ENCODE data around the gene NME3. TPM values are rescaled to one million over a fixed set of nuclear protein-coding genes. Genes with fewer than 3 reads are reported as not detected.

Gene NME3
- 56.6 to 58.4 TPM (median 57.7 TPM) in 3 replicates for total RNA-seq

- no peak for TF ChIP-seq CTCF (IDR thresholded peaks at IDR 0.05; ENCODE audit: unreplicated experiment)
- Mint-ChIP-seq H3K36me3 (peaks cover 5% of the 10 kb centered on the region), H3K27me3 (ENCODE audit: low read depth) (no peaks in the 10 kb centered on the region), H3K4me1 (peaks cover 21% of the 10 kb centered on the region), H3K27ac (peak within 1 kb of the TSS; percentile 94), H3K9me3 (no peaks in the 10 kb centered on the region), H3K4me3 (peak within 1 kb of the TSS; percentile 94)
- peak; percentile 56 to 78 for DNase-seq (ENCODE audit: low spot score in 2 of 2, unreplicated experiment in 2 of 2)
Observed at GRCh38 chr16:1771188-1771863, at the start of gene NME3. NME3 (minus strand) TSS chr16:1771543; CDS start chr16:1771534, 9 bp downstream.

DNA sequence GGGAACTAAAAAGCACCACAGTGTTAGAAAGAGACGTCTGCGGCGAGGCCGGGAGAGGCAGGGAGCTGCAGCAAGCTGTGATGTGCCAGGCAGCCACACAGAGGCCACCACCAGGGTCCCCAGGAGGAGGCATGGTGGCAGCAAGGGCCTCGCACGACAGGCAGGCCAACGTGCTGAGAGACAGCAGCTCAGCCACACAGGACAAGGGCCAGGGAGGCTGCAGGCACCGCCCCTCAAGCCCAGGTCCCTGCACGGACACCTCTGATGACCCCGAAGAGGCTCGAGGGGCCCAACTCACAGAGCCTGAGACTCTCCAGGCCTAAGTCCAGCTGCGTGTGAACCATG lies 49.6 kb upstream of the NME3 start:
- H3K9me3 Mint-ChIP-seq, result no peaks in the 10 kb centered on the region
- no peak for TF ChIP-seq CTCF (IDR thresholded peaks at IDR 0.05; ENCODE audit: unreplicated experiment)
- DNase-seq (ENCODE audit: low spot score in 2 of 2, unreplicated experiment in 2 of 2), result no peak
- H3K4me3 Mint-ChIP-seq, result no peak overlapping the region
- H3K27ac Mint-ChIP-seq, result no peak overlapping the region
- peaks cover 4% of the 10 kb centered on the region for H3K4me1 Mint-ChIP-seq
- no peaks in the 10 kb centered on the region for H3K36me3 Mint-ChIP-seq
- H3K27me3 Mint-ChIP-seq (ENCODE audit: low read depth), result no peaks in the 10 kb centered on the region

DNA sequence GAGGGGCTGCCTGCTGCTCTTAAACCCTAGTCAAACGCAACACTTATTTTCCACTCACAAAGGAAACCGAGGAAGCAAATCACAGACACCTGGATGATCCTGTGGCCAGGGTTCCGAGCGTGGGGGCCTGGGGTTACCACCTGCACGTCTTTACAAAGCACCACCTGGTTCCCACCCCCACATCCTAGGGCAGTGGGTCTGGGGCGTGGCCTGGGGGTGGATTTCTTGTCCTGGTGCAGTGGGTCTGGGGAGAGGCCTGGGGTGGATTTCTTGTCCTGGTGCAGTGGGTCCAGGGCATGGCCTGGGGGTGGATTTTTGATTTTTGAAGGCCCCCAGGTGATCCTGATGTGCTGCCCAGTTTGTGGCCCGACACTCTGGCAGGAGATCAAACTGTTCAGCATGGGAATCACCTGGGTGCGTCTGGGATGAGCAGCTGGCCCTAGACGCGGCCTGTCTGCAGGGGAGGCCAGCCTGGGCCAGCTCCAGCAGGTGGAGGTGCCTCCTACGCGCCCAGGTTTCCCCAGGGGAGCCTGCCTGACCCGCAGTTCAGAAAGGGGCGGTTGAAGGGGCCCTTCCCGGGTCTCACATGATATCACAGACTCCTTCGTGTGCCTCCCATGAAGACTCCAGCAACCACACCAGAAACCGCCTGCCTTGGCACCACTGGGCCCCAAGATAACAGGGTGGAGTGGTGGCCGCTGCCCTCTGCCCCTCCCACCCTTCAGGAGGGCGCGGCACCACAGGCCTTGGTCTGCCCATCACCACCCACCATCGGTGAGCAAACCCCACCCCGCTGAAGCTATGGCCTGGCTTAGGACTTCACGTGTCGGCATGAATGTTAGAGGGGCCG lies 49.0 kb upstream of the NME3 start:
- no peaks in the 10 kb centered on the region for H3K27me3 Mint-ChIP-seq (ENCODE audit: low read depth)

GRCh38 chr16:1819611-1820010 lies 48.3 kb upstream of the NME3 start:
- H3K36me3 Mint-ChIP-seq, result peaks cover 9% of the 10 kb centered on the region
- no peak overlapping the region for H3K27ac Mint-ChIP-seq
- H3K4me3 Mint-ChIP-seq, result no peak overlapping the region
- H3K27me3 Mint-ChIP-seq (ENCODE audit: low read depth), result no peaks in the 10 kb centered on the region
- H3K9me3 Mint-ChIP-seq, result no peaks in the 10 kb centered on the region
- no peak for DNase-seq (ENCODE audit: low spot score in 2 of 2, unreplicated experiment in 2 of 2)
- H3K4me1 Mint-ChIP-seq, result no peaks in the 10 kb centered on the region
- no peak for TF ChIP-seq CTCF (IDR thresholded peaks at IDR 0.05; ENCODE audit: unreplicated experiment)

More for the DNA sequence above, 49.0 kb upstream of the NME3 start:
- Mint-ChIP-seq H3K4me1 (no peaks in the 10 kb centered on the region), H3K9me3 (no peaks in the 10 kb centered on the region), H3K27ac (no peak overlapping the region), H3K36me3 (peaks cover 4% of the 10 kb centered on the region), H3K4me3 (no peak overlapping the region)
- DNase-seq (ENCODE audit: low spot score in 2 of 2, unreplicated experiment in 2 of 2), result no peak
- no peak for TF ChIP-seq CTCF (IDR thresholded peaks at IDR 0.05; ENCODE audit: unreplicated experiment)

DNA sequence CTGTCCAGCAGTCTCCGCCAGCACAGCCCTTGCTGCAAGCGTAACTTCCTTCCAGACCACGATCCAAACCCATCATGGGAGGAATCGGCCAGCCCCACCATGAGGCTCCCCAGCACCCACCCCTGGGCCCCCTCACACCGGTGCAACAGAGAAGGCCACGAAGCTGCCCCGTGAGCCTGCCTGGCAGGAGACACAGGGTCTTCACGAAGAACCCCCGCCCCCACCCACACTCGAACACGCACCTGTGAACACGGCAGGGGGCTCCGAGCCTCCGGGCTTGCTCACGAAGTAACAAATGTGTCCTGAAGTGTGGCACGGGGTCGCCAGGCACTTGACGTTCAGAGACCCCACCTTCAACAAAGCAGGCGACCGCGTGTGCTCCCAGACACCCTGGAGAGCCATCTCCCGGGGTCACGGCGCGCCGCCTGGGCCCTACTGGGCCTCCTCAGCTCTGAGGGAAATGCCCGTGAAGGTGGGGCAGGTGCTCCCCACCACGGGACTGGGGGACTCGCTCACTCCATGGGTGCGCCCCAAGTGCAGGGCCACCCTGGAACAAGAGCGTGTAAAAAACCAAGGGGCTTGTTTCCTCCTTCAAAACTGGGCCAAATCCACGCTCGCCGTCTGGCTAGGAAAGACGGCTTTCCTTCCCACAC lies 47.7 kb upstream of the NME3 start:
- no peak for DNase-seq (ENCODE audit: low spot score in 2 of 2, unreplicated experiment in 2 of 2)
- no peaks in the 10 kb centered on the region for H3K9me3 Mint-ChIP-seq
- H3K4me1 Mint-ChIP-seq, result no peaks in the 10 kb centered on the region
- H3K4me3 Mint-ChIP-seq, result no peak overlapping the region
- peaks cover 9% of the 10 kb centered on the region for H3K36me3 Mint-ChIP-seq
- no peak for TF ChIP-seq CTCF (IDR thresholded peaks at IDR 0.05; ENCODE audit: unreplicated experiment)
- H3K27me3 Mint-ChIP-seq (ENCODE audit: low read depth), result no peaks in the 10 kb centered on the region
- no peak overlapping the region for H3K27ac Mint-ChIP-seq

Data from mesothelial cell of epicardium (in vitro differentiated cells).